ENCODE data around the gene RPA1.
A peak's percentile ranks its signal among the peaks of the same experiment; 100 is the strongest.
"Not testable (repeated sequence)": the region's sequence is repeated elsewhere in the genome, so short reads cannot be mapped to it uniquely, and the experiment has no call there.

RPA1 gene

GRCh38 chr17:1797323-1797722 is 32.5 kb upstream of the RPA1 start:
- no peak for FAIRE-seq
- DNase-seq (ENCODE audit: insufficient read length) = no peak
- TF ChIP-seq TAF1 (IDR thresholded peaks at IDR 0.05; ENCODE audit: borderline replicate concordance, low read depth, low read length) = no peak
- TF ChIP-seq POLR2A (IDR thresholded peaks at IDR 0.05; ENCODE audit: low read depth, low read length) = no peak
- no peak for TF ChIP-seq POLR2AphosphoS5 (IDR thresholded peaks at IDR 0.05; ENCODE audit: low read depth, low read length)

- DNase-seq (ENCODE audit: insufficient read length); FAIRE-seq: not testable (repeated sequence)
Observed at GRCh38 chr17:1797846-1798245, 32.0 kb upstream of the RPA1 start.

GRCh38 chr17:1800240-1800639 is 29.6 kb upstream of the RPA1 start:
- no peak for TF ChIP-seq POLR2AphosphoS5 (IDR thresholded peaks at IDR 0.05; ENCODE audit: low read depth, low read length)
- TF ChIP-seq TAF1 (IDR thresholded peaks at IDR 0.05; ENCODE audit: borderline replicate concordance, low read depth, low read length) = no peak
- TF ChIP-seq POLR2A (IDR thresholded peaks at IDR 0.05; ENCODE audit: low read depth, low read length) = no peak
- FAIRE-seq (no peak), DNase-seq (ENCODE audit: insufficient read length) (no peak)

- FAIRE-seq (no peak), DNase-seq (ENCODE audit: insufficient read length) (no peak)
- TF ChIP-seq POLR2AphosphoS5 (IDR thresholded peaks at IDR 0.05; ENCODE audit: low read depth, low read length) (no peak), POLR2A (IDR thresholded peaks at IDR 0.05; ENCODE audit: low read depth, low read length) (no peak), TAF1 (IDR thresholded peaks at IDR 0.05; ENCODE audit: borderline replicate concordance, low read depth, low read length) (no peak)
Observed at GRCh38 chr17:1800712-1801111, 29.1 kb upstream of the RPA1 start.

GRCh38 chr17:1802429-1802828 is 27.4 kb upstream of the RPA1 start:
- FAIRE-seq (no peak), DNase-seq (ENCODE audit: insufficient read length) (no peak)
- no peak for TF ChIP-seq POLR2A (IDR thresholded peaks at IDR 0.05; ENCODE audit: low read depth, low read length)
- TF ChIP-seq TAF1 (IDR thresholded peaks at IDR 0.05; ENCODE audit: borderline replicate concordance, low read depth, low read length) = no peak

- FAIRE-seq (no peak), DNase-seq (ENCODE audit: insufficient read length) (no peak)
- TF ChIP-seq TAF1 (IDR thresholded peaks at IDR 0.05; ENCODE audit: borderline replicate concordance, low read depth, low read length) (no peak), POLR2AphosphoS5 (IDR thresholded peaks at IDR 0.05; ENCODE audit: low read depth, low read length) (no peak), POLR2A (IDR thresholded peaks at IDR 0.05; ENCODE audit: low read depth, low read length) (no peak)
Observed at GRCh38 chr17:1803280-1803679, 26.5 kb upstream of the RPA1 start.

- TF ChIP-seq TAF1 (IDR thresholded peaks at IDR 0.05; ENCODE audit: borderline replicate concordance, low read depth, low read length) = no peak
- TF ChIP-seq POLR2A (IDR thresholded peaks at IDR 0.05; ENCODE audit: low read depth, low read length) = no peak
- FAIRE-seq (no peak), DNase-seq (ENCODE audit: insufficient read length) (no peak)
Observed at GRCh38 chr17:1807890-1808289, 21.9 kb upstream of the RPA1 start.

GRCh38 chr17:1808644-1809043 is 21.2 kb upstream of the RPA1 start:
- FAIRE-seq (no peak), DNase-seq (ENCODE audit: insufficient read length) (no peak)
- TF ChIP-seq TAF1 (IDR thresholded peaks at IDR 0.05; ENCODE audit: borderline replicate concordance, low read depth, low read length) = no peak

GRCh38 chr17:1809815-1810214 is 20.0 kb upstream of the RPA1 start:
- FAIRE-seq; DNase-seq (ENCODE audit: insufficient read length): not testable (repeated sequence)

- TF ChIP-seq TAF1 (IDR thresholded peaks at IDR 0.05; ENCODE audit: borderline replicate concordance, low read depth, low read length) = no peak
- no peak for DNase-seq (ENCODE audit: insufficient read length)
Observed at GRCh38 chr17:1810450-1811103, 19.2 kb upstream of the RPA1 start.

GRCh38 chr17:1813088-1813487 is 16.7 kb upstream of the RPA1 start:
- DNase-seq (ENCODE audit: insufficient read length) (no peak), FAIRE-seq (no peak)
- no peak for TF ChIP-seq POLR2AphosphoS5 (IDR thresholded peaks at IDR 0.05; ENCODE audit: low read depth, low read length)
- no peak for TF ChIP-seq TAF1 (IDR thresholded peaks at IDR 0.05; ENCODE audit: borderline replicate concordance, low read depth, low read length)
- TF ChIP-seq POLR2A (IDR thresholded peaks at IDR 0.05; ENCODE audit: low read depth, low read length) = no peak

More at GRCh38 chr17:1810450-1811103, 19.2 kb upstream of the RPA1 start:
- FAIRE-seq = no peak

- DNase-seq (ENCODE audit: insufficient read length) = no peak
- FAIRE-seq = peak; percentile 92
- no peak for TF ChIP-seq POLR2AphosphoS5 (IDR thresholded peaks at IDR 0.05; ENCODE audit: low read depth, low read length)
- no peak for TF ChIP-seq POLR2A (IDR thresholded peaks at IDR 0.05; ENCODE audit: low read depth, low read length)
- TF ChIP-seq TAF1 (IDR thresholded peaks at IDR 0.05; ENCODE audit: borderline replicate concordance, low read depth, low read length) = no peak
Observed at GRCh38 chr17:1820528-1821252, 9.1 kb upstream of the RPA1 start.

GRCh38 chr17:1829216-1829591 is 601 bp upstream of the RPA1 start:
- FAIRE-seq (no peak), DNase-seq (ENCODE audit: insufficient read length) (no peak)
- peak; percentile 8; the same call in 1 of the 2 replicates for TF ChIP-seq POLR2AphosphoS5 (IDR thresholded peaks at IDR 0.05; ENCODE audit: low read depth, low read length)
- TF ChIP-seq TAF1 (IDR thresholded peaks at IDR 0.05; ENCODE audit: borderline replicate concordance, low read depth, low read length) = no peak
- no peak for TF ChIP-seq POLR2A (IDR thresholded peaks at IDR 0.05; ENCODE audit: low read depth, low read length)
